GM12878 (cell line): Measurements from ENCODE around the gene H6PD.

Experiments
- POLR2AphosphoS5 ChIP-seq: IDR thresholded peaks from 2 replicates; pipeline ENCODE4 v1.6.1; 2011; ENCODE audit warnings: mild to moderate bottlenecking, low read length, inconsistent platforms
- TF ChIP-seq, protein P1 (sequence below), 3 experiments: IDR thresholded peaks in 2 of 3; conservative IDR thresholded peaks in 1 of 3; 2 replicates each; pipeline ENCODE4 v1.5.1; 2011; ENCODE audit warnings: low read depth in 3 of 3, low read length in 3 of 3, mild to moderate bottlenecking in 3 of 3, control low read depth in 2 of 3, moderate library complexity in 2 of 3, inconsistent platforms in 1 of 3, mixed read lengths in 1 of 3; ENCODE audit not compliant: control insufficient read depth in 2 of 3, insufficient read depth in 1 of 3; ENCODE audit errors: extremely low read depth in 1 of 3

- TF ChIP-seq POLR2AphosphoS5: no peak
- TF ChIP-seq, protein P1, sequence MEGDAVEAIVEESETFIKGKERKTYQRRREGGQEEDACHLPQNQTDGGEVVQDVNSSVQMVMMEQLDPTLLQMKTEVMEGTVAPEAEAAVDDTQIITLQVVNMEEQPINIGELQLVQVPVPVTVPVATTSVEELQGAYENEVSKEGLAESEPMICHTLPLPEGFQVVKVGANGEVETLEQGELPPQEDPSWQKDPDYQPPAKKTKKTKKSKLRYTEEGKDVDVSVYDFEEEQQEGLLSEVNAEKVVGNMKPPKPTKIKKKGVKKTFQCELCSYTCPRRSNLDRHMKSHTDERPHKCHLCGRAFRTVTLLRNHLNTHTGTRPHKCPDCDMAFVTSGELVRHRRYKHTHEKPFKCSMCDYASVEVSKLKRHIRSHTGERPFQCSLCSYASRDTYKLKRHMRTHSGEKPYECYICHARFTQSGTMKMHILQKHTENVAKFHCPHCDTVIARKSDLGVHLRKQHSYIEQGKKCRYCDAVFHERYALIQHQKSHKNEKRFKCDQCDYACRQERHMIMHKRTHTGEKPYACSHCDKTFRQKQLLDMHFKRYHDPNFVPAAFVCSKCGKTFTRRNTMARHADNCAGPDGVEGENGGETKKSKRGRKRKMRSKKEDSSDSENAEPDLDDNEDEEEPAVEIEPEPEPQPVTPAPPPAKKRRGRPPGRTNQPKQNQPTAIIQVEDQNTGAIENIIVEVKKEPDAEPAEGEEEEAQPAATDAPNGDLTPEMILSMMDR (IDR thresholded peaks at IDR 0.05 in 2 of 3, conservative IDR thresholded peaks at IDR 0.05 in 1 of 3; ENCODE audit: control insufficient read depth in 2 of 3, extremely low read depth in 1 of 3, insufficient read depth in 1 of 3, low read depth in 3 of 3, low read length in 3 of 3): no peak
Observed at GRCh38 chr1:9282696-9282955, 48.1 kb downstream of the H6PD start.
